ENCODE measurements around the gene SEH1L. TPM values are rescaled to one million over a fixed set of nuclear protein-coding genes. Genes with fewer than 3 reads are reported as not detected.

Gene SEH1L
- total RNA-seq, 6 donors from 2014 or later: 18.4 to 49.7 (median 38.2) TPM

GRCh38 chr18:13004396-13004795 is 56.6 kb downstream of the SEH1L start:
- DNase-seq (no peak), ATAC-seq (ENCODE audit: low FRiP score in 2 of 2) (no peak)
- H3K4me3 ChIP-seq: no peak overlapping the region
- 86 to 89% methylated on average over 8 of the region's 8 CpGs for WGBS, 2 donors
- TF ChIP-seq POLR2A (IDR thresholded peaks at IDR 0.05) (no peak), CTCF (IDR thresholded peaks at IDR 0.05) (no peak), EP300 (IDR thresholded peaks at IDR 0.05) (no peak), POLR2AphosphoS5 (IDR thresholded peaks at IDR 0.05) (no peak)
- no peaks in the 10 kb centered on the region for H3K27me3 ChIP-seq
- H3K9me3 ChIP-seq: no peaks in the 10 kb centered on the region
- peaks cover 0 to 34% (median 18%) of the 10 kb centered on the region in 4 donors for H3K36me3 ChIP-seq
- no peak overlapping the region for H3K27ac ChIP-seq
- peaks cover 0 to 4% (median 0%) of the 10 kb centered on the region in 4 donors for H3K4me1 ChIP-seq

DNA sequence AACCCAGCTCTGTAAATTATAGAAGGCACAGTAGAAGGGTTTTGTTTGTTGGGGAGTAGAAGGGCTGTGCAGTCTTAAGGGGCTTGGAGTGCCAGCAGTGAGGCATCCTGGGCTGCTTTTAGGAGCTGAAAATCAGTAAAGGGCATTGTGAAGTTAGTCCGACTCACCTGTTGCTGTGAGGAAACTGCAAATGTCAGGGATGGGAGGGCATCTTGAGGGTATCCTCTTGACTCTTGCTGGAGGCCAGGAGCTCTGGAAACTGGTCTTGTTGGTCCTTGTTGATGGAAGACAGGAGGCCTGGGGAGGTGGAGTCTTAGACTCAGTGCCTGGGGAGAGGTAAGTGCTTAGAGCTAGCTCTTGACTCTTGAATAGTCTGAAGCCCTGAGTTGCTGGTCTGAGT is 57.5 kb downstream of the SEH1L start:
- H3K27me3 ChIP-seq: no peaks in the 10 kb centered on the region
- no peak overlapping the region for H3K27ac ChIP-seq
- TF ChIP-seq POLR2AphosphoS5 (IDR thresholded peaks at IDR 0.05) (no peak), CTCF (IDR thresholded peaks at IDR 0.05) (no peak), POLR2A (IDR thresholded peaks at IDR 0.05) (no peak), EP300 (IDR thresholded peaks at IDR 0.05) (no peak)
- DNase-seq (no peak), ATAC-seq (ENCODE audit: low FRiP score in 2 of 2) (no peak)
- H3K4me3 ChIP-seq: no peak overlapping the region
- 69 to 86% methylated on average over 1 of the region's 1 CpG for WGBS, 2 donors
- H3K36me3 ChIP-seq: peaks cover 0 to 43% (median 25%) of the 10 kb centered on the region in 4 donors
- H3K9me3 ChIP-seq: no peaks in the 10 kb centered on the region
- peaks cover 0 to 4% (median 0%) of the 10 kb centered on the region in 4 donors for H3K4me1 ChIP-seq

DNA sequence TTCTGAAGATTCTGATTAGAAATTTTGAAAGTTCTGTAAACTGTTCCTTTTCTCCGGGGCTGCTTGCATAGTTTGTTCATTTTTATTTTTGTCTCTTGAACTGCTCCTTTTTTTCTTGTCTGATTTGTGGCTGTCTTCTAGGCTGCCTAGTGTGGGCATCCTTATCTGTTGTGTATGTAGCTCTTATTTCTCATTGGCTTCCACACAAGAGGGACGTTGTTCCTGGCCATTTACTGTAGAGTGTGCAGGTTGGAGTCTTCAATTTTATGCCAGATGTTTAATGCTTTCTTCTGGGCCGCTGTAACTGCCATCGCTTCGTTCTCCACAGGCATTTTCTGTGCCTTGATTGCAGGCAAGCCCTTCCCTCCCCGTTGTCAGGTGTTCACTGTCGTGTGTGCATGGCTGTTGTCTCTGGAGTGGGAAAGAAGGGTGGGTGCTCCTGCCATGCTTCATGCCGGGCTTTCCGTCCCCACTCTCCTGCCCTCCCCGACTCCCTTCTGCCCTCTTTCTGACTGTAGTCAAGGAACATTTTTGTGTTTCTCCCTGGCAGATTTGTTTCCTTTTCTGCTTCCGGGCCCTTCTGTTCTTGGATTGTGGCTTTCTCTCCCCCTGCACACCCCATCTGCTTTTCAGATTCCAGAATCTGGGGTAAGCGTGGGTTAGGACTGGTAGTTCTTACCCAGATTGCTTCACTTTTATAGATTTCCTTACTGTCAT is 58.9 kb downstream of the SEH1L start:
- H3K9me3 ChIP-seq: no peaks in the 10 kb centered on the region
- peaks cover 0 to 4% (median 0%) of the 10 kb centered on the region in 4 donors for H3K4me1 ChIP-seq
- no peaks in the 10 kb centered on the region for H3K27me3 ChIP-seq
- no peak overlapping the region for H3K27ac ChIP-seq
- DNase-seq (no peak), ATAC-seq (ENCODE audit: low FRiP score in 2 of 2) (no peak)
- no peak overlapping the region for H3K4me3 ChIP-seq
- peaks cover 0 to 43% (median 27%) of the 10 kb centered on the region in 4 donors for H3K36me3 ChIP-seq
- WGBS, 2 donors: 75 to 80% methylated on average over 12 of the region's 12 CpGs
- TF ChIP-seq EP300 (IDR thresholded peaks at IDR 0.05) (no peak), POLR2A (IDR thresholded peaks at IDR 0.05) (no peak), POLR2AphosphoS5 (IDR thresholded peaks at IDR 0.05) (no peak), CTCF (IDR thresholded peaks at IDR 0.05) (no peak)

DNA sequence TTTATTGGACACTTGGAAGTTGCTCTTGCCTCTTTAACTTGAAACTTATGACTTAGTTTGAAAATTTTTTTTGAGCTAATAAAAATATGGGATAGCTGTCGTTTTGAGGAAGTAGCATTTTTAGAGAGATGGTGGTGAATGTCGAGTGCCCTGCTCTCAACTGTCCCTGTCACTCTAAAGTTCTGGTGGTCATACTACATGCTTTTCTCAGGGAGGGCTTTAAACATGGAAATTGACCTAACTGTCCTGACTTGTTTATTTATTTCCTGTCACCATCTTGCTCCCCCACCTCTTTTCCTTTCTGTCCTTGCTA is 59.4 kb downstream of the SEH1L start:
- DNase-seq (no peak), ATAC-seq (ENCODE audit: low FRiP score in 2 of 2) (no peak)
- no peak overlapping the region for H3K27ac ChIP-seq
- TF ChIP-seq CTCF (IDR thresholded peaks at IDR 0.05) (no peak), POLR2AphosphoS5 (IDR thresholded peaks at IDR 0.05) (no peak), POLR2A (IDR thresholded peaks at IDR 0.05) (no peak), EP300 (IDR thresholded peaks at IDR 0.05) (no peak)
- H3K9me3 ChIP-seq: no peaks in the 10 kb centered on the region
- H3K4me1 ChIP-seq: peaks cover 0 to 4% (median 0%) of the 10 kb centered on the region in 4 donors
- no peaks in the 10 kb centered on the region for H3K27me3 ChIP-seq
- peaks cover 0 to 45% (median 27%) of the 10 kb centered on the region in 4 donors for H3K36me3 ChIP-seq
- 26 to 71% methylated on average over 2 of the region's 2 CpGs for WGBS, 2 donors
- H3K4me3 ChIP-seq: no peak overlapping the region

DNA sequence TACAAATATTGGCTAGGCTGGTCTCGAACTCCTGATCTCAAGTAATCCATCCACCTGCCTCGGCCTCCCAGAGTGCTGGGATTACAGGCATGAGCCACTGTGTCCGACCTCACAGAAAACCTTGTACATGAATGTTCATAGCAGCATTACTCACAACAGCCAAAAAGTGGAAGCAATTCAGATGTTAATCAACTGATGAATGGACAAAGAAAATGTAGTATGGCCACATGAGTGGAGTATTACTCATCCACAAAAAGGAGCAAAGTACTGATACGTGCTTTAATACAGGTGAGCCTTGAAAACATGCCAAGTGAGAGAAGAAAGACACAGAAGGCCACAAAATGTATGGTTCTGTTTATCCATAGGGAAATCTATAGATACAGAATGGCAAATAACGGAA is 63.9 kb downstream of the SEH1L start:
- DNase-seq (no peak), ATAC-seq (ENCODE audit: low FRiP score in 2 of 2) (no peak)
- Histone ChIP-seq H3K27ac (no peak overlapping the region), H3K27me3 (no peaks in the 10 kb centered on the region), H3K9me3 (no peaks in the 10 kb centered on the region), H3K36me3 (peaks cover 3 to 80% (median 44%) of the 10 kb centered on the region in 4 donors), H3K4me1 (peaks cover 0 to 3% (median 0%) of the 10 kb centered on the region in 4 donors), H3K4me3 (no peak overlapping the region)
- 97 to 98% methylated on average over 5 of the region's 5 CpGs for WGBS, 2 donors
- TF ChIP-seq POLR2A (IDR thresholded peaks at IDR 0.05): no peak
- no peak for TF ChIP-seq EP300 (IDR thresholded peaks at IDR 0.05)
- TF ChIP-seq POLR2AphosphoS5 (IDR thresholded peaks at IDR 0.05): no peak
- no peak for TF ChIP-seq CTCF (IDR thresholded peaks at IDR 0.05)

All from upper lobe of left lung (tissue), 6 donors.